Panc1 (cell line): Measurements from ENCODE around the gene STX18.

Source experiments
- POLR2AphosphoS5 ChIP-seq: IDR thresholded peaks from 2 replicates; pipeline ENCODE4 v1.6.1; 2012; ENCODE audit warnings: mild to moderate bottlenecking, low read depth, low read length, moderate library complexity
- TCF7L2 ChIP-seq: IDR thresholded peaks from 2 replicates; pipeline ENCODE4 v1.6.1; 2011; ENCODE audit warnings: mild to moderate bottlenecking, low read depth, low read length, inconsistent platforms
- TF ChIP-seq, protein P1 (sequence below): fragments of 450-650 bp; IDR thresholded peaks from 2 replicates; pipeline ENCODE4 v1.5.1; 2017; ENCODE audit warnings: mild to moderate bottlenecking

DNA sequence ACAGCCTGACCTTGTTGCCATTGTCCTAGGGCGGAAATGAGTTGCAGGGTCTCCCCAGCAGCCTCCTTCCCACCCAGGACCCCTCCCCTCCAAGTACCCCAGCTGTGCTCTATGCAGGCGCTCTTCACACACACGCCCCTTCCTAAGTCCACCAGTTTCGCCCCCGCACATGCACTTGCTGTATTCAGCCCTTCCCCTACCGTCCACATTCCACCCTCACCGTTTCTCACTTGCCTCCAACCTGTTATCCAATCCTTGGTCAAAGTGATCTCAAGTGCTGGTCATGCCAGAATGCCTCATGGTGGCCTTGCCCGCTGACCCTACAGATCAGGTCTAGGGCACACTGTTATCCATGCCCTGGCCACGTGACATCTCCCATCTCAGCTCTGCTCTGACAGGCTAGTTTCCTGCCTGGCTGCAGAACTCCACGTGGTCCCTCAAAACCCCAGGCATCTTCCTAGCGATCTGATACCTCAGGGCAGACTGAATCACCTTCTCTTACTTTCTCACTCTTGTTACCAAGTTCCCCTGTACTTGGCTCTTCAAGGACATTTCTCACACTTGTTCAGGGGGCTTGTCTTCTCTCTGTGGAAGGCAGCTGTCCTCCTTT, 115.2 kb downstream of the STX18 start:
- TF ChIP-seq POLR2AphosphoS5 (no peak), TCF7L2 (no peak)
- TF ChIP-seq, protein P1, sequence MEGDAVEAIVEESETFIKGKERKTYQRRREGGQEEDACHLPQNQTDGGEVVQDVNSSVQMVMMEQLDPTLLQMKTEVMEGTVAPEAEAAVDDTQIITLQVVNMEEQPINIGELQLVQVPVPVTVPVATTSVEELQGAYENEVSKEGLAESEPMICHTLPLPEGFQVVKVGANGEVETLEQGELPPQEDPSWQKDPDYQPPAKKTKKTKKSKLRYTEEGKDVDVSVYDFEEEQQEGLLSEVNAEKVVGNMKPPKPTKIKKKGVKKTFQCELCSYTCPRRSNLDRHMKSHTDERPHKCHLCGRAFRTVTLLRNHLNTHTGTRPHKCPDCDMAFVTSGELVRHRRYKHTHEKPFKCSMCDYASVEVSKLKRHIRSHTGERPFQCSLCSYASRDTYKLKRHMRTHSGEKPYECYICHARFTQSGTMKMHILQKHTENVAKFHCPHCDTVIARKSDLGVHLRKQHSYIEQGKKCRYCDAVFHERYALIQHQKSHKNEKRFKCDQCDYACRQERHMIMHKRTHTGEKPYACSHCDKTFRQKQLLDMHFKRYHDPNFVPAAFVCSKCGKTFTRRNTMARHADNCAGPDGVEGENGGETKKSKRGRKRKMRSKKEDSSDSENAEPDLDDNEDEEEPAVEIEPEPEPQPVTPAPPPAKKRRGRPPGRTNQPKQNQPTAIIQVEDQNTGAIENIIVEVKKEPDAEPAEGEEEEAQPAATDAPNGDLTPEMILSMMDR: no peak
